GM20431 (cell line): Measurements from ENCODE around the gene TMEM245.
"Not testable (repeated sequence)": the region's sequence is repeated elsewhere in the genome, so short reads cannot be mapped to it uniquely, and the experiment has no call there.

ENCODE experiments used
- in situ Hi-C: fragments of 300-500 bp; cut with MseI, MboI; formaldehyde crosslinking; loops from one replicate; pipeline ENCODE4 v1.15.0; 2020; ENCODE audit warnings: low sequenced_read_pairs; ENCODE audit not compliant: unreplicated experiment

The TMEM245 gene

DNA sequence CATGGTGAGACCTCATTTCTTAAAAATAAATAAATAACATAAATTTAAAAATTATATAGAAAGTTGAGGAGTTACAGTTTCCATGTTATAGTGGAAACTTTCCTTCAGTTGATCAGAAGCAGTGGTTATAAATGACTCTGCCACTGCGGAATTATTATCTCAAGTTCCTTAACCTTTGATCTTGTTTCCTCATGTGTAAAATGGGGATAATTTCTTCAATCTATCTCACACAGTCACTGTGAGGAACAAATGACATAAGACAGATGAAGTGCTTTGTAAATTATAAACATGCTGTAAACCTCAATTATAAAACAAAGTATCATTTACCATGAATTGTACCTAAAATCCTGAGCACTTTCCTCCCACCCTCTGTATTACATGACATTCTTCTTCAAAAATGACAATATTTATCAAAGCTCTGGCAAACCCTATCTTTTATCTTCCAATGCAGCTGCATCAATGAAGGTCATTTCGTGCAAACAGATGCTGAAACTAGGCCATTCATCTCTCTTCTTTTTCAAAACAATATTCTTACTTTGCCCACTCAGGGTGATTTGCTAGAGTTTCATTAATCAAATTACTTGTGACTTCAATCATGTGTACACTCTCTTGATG lies 46.8 kb downstream of the TMEM245 start:
- in situ Hi-C loops: no loop called here

DNA sequence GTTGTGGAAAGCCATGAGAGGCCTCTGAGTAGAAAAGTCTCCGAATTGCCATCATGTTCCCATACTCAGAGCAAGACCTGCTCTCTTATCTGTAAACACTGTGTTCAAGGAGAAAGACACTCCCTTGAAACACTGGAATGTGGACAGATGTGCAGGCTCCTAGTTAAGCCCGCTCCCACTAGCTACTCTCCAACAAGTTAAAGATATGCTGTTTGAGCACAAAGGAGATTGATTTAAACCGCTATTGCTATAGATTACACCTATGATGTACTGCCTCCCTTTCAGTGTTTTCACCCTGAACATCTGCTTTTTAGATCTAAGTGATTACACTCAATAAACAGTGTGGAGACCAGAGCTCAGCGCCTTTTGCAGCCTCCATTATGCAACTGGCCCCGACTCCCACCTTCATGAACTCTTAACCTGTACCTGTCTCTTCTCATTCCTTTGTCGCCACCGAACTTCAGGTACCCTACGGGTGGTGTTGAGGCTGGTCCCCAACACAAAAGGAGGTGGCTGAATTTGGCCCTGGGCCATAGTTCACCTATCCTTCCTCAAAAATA lies 47.5 kb downstream of the TMEM245 start:
- in situ Hi-C loops: no loop called here

DNA sequence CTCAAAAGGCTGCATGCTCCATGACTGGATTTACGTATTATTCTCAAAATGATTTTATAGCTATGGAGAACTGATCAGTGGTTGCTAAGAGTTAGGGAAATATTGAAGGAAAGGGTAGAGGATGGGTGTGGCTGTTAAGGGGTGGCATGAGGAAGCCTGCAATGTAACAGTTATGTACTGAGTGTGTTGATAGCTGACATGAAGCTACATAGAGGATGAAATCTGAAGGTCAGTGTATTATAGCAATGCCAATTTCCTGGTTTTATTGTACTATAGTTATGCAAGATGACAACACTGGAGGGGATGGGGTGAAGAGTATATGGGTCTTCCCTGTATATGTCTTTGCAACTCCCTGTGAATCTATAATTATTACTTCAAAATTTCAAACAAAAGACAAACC lies 51.0 kb downstream of the TMEM245 start:
- in situ Hi-C loops: no loop called here

DNA sequence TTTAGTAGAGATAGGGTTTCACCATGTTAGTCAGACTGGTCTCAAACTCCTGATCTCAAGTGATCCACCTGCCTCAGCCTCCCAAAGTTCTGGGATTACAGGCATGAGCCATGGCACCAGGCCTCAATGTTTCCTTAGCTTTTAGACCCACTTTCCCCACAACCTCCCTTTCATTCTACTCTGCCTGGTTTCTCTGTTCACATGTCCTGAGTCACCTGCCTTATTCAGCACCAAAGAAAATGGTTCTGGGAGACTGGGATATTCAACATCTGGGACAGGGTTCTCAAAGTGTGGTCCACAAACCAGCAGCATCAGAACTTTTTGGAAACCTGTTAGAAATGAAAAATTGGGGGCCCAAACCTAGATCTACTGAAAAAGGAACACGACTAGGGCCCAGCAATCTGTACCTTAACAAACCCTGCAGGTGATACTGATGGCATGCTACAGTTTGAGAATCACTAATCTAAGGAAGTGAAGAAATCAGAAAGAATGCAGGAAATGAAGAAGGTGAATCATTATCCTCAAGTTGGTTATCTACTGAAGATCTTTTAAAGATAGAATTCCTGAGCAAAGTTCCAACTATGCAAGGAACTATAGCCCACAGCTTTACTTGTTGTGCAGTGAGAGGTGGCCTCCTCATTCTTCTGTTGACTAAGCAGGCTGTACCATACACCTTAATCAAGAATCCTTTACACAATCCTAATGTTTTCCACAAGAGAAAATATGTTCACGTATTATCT lies 54.6 kb downstream of the TMEM245 start:
- in situ Hi-C loops: no loop called here

DNA sequence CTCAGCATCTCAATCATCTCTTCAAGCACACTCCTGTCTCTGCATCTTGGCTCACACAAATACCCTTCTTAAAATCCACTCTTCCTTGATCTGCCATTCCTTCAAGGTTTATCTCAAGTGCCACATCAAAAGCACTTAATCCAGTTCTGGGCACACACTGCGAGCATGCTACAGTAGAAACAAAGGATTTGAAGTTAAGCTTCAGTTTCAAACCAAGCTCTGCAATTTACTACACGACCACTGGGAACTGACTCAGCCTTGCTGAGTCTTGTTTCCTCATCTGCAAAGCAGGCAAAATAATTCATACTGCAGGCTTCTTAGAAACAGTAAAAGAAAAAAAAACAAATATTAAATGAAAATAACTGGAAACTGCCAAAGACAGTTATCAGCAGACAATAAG lies 56.0 kb downstream of the TMEM245 start:
- in situ Hi-C loops: no loop called here

DNA sequence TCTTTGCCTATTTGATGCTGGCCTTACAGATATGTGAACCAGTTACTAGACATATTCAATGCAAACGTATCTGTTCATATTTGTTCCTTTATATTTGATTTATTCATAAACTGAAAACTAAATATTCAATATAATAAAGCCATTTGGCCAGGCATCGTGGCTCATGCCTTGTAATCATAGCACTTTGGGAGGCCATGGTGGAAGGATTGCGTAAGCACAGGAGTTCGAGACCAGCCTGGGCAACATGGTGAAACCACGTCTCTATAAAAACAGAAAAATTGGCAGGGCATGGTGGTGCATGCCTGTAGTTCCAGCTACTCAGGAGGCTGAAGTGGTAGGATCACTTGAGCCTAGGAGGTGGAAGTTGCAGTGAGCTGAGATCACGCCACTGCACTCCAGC lies 57.2 kb downstream of the TMEM245 start:
- in situ Hi-C loops: no loop called here

DNA sequence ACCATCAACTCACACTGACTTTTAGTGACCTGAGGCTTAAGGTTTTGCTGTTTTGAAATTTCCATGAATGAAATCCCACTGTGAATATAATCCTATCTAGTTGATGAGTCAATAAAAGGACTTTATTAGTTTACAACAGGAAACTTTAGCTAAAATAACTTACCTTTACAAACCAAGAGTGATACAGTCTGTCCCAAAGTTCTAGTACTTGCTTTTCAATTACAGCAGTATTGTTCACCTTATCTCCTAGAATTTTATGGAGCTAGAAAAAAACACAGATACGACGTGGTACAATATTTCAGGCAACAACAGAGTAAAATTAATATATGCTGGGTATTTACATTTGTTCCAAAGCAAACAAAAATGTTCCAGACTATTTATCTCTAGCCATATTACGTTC lies 59.6 kb downstream of the TMEM245 start:
- in situ Hi-C loops: no loop called here

DNA sequence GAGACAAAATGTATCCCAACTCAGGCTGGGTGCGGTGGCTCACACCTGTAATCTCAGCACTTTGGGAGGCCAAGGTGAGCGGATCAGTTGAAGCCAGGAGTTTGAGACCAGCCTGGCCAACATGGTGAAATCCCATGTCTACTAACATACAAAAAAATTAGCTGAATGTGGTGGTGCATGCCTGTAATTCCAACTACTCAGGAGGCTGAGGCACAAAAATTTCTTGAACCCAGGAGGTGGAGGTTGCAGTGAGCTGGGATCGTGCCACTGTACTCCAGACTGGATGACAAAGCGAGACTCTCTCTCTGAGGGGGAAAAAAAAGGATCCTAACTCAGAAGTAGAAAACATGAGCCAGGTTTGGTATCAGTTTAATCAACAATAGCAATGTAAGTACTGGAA lies 66.6 kb downstream of the TMEM245 start:
- in situ Hi-C loops: not testable (repeated sequence)

DNA sequence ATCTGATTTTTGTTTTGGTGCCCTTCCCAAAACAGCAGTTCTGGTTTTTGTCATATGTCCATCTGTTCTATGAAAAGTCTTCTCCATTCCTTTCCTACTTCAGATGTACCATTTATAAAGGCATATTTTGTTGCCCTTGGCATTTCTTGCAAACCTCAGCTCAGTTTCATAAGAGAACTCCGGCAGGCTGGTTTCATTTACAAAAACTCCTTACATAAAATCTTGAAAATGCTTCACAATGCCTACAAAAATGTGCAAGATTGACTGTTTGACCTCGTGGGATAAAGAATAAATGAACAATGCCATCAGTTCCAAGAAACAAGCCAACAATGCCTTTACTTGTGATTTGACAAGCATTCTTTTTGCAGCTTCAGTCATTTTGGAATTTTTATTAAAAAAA lies 67.3 kb downstream of the TMEM245 start:
- in situ Hi-C loops: no loop called here

DNA sequence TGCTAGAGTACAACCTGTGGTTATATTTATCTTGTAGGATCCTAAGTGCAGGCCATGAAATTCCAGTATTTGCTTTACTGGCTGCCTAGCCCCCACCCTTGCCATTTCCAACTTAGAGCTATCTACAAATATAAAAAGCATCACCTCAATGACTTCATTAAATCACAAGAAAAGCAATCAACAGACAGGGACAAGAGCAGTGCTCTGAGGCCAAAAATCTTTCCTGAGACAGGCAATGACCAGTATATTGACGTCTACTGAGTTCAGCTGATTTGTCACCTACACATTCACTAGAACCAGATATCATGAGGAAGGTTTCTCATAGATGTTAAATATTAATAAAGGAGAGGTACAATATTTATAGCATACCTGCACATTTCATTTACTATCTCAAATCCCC lies 68.0 kb downstream of the TMEM245 start:
- in situ Hi-C loops: no loop called here

DNA sequence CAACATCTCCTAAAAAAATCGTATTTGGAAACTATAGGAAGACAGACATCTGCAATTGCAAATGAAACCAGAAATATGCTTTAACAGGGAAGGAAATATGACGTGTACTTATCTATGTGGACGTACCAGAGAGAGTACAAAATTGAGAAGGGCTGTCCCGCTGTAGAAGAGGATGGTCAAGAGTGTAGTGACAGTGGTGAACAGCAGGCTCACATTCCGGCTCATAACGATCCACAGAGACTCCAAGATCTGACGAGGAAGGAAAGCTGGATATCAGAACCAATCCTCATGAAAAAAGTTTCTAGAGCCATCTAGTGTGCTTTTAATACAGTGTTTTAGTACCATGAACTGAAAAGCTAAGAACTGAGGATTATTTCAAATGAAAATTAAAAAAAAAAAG lies 69.3 kb downstream of the TMEM245 start:
- in situ Hi-C loops: no loop called here

DNA sequence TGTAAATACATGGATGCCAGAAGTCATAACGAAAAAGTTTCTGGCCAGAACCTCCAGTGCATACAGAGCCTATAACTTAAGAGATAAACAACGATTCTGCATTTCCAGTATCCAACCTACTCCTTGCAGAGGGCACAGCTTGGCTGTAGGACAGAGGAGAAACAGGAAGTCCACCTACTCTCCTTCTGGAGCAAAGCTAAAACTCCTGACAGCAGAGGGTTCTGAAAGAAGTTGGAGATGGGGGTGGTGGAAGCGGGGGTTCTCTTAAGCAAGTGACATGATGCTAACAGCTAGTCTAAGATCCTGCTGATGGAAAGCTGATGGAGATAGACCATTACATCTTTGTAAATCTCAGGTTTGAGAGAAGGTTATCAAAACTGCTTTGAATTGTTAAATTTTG lies 70.9 kb downstream of the TMEM245 start:
- in situ Hi-C loops: no loop called here

DNA sequence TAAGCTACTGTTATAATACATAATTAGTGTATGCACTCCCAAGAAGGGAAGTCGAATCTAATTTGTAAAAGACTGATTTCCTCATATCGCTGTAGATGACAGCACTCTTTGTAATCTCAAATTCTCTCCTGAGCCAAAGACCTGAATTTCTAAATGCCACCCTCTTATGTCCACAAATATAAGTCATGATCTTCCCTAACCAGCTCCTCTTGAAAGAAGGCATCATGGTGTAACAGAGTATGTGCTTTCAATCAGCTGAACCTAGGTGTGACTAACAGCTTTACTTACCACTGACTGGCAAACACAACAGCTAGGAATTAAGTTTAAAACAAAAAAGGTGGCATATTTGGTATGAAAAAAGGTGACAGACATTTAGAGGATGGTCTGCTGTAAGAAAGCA lies 72.5 kb downstream of the TMEM245 start:
- in situ Hi-C loops: no loop called here

DNA sequence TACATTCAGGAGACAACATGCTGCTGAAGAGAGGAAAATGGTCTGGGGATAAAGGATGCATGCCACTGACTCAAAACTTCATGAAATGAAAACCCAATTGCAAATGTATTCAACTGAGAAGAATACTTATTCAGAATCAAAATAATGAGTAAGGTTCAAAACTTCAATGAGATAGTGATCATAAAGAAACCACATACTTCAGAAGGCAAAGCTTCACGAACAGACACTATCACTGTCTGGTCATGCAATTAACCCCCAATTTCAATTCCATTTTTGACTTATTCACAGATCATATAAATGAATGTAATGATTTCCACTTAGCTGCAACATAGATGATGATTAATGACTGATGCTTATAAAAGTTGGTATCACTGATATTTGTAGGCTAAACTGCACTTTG lies 73.4 kb downstream of the TMEM245 start:
- in situ Hi-C loops: no loop called here

DNA sequence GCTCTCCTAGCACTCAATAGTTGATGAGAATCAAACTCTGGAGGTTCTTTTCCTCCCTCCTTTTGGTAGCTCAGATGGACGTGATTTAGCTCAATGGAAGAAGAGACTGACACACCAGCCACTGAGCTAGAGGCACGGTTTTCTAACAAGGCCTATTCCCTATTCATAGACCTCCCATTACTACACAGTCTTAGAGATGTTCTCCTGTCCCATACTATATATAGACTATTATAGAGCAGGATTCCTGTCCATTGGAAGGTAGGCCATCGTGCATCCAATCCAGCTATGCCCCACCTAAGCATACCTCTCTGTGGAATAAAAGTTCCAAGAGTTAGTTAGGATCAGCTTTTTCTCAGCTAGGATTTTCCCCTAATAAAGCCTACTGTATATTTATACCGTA lies 76.2 kb downstream of the TMEM245 start:
- in situ Hi-C loops: no loop called here

DNA sequence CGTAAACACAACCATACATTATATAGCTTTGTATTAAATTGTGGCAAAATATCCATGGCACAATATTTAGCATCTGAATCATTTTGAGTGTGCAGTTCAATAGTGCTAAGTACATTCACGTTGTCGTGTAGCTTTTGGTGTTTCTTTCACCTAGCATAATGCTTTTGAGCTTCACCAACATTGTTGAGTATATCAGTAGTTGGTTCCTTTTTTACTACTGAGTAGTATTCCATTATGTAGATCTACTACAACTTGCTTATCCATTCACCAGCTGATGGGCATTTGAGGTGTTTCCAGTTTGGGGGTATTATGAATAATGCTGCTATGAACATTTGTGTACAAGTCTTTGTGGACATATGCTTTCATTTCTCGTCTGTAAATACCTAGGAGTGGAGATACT lies 79.2 kb downstream of the TMEM245 start:
- in situ Hi-C loops: no loop called here

DNA sequence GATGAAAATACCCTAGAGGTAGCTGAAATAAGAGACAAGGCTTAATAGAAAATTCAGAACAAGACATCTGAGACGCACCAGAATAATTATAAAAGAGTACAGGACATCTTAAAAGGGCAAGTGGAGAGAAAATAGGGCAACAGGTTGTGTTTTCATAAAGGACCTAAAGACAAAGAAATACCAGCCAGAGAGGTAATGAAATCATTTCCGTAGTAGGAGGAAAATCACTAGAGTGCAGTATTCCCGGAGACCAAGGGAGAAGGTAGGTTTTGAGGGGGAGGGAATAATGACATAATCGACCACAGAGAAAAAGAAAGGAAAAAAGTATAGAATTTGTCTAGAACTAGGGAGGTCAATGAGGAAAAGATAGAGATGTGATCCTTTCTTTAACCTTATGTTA lies 80.2 kb downstream of the TMEM245 start:
- in situ Hi-C loops: no loop called here

DNA sequence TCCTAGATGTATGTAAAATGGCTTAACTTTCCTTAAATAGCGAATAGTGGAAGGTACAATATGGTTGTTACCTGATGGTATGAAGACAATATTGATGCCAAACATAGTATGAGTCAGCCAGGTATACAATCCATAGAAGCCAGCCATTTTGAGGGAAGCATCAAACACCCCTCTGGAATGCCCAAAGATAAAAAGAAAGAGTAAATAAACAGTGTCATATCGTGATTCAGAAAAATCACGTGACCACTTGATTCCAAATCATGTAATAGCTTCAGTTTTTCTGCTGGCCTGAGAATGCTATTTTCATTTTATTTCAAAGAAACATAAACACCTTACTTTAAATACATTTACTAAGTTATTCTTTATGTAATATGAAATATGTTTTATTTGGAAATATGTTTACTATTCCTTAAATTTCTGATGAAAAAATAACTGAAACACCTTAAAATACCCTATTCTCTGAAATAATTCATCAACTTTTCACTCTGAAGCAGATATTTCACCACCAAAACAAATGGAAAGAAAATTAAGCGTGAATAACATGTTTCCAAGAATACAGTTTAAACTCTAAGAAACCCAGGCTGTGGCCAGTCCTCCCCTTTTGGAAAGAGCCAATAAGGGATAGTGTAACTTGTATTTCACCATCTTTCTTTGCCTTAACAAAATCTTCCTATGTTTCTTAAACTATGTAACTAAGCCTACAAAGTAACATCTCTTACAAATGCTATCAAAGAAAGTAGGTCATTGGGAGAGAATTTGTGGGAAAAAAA lies 81.6 kb downstream of the TMEM245 start:
- in situ Hi-C loops: no loop called here

DNA sequence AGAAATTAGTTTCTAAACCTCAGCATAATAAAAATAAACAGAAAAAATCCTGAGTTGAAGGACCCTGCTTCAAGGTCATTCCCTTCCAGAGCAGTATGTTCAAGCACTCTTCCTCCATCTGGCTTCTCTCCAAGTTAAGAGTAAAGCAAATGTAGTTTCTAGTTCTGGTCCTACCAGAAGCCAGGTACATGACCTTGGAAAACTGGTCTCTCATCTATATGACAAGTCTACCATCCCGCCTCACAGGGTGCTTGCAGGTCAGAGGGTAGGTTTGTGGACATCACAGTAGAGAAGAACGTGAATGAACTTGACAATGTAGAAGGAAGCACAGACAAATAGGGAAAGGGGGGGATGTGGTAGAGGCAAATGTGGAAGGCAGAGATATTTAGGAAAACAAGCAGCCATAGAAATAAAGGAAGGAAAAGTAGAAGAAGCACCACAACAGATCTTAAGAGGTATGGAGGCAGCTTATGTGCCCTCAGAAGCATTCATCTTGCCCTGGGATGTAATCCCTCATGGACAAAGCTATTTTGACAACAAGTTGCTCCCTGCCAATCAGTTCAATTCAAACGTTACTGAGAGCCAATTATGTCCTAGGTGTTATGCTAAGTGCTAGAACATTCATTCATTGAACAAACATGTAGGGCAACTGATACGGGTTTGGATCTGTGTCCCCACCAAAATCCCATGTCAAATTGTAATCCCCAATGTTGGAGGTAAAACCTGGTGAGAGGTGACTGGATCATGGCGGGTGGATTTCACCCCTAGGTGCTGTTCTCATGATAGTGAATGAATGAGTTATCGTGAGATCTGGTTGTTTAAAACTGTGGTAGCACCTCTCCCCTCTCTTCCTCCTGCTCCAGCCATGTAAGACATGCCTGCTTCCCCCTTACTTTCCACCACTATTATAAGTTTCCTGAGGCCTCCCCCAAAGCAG lies 82.7 kb downstream of the TMEM245 start:
- in situ Hi-C loops: no loop called here
